Kidney (tissue), 14 donors: ENCODE data around the gene CEP63. TPM values are rescaled to one million over a fixed set of nuclear protein-coding genes. Genes with fewer than 3 reads are reported as not detected.

Experiments
- DNase-seq, 5 donors: peaks; one replicate each; pipeline ENCODE4 v3.0.0-alpha.2; 2013 to 2020
- FAIRE-seq: peaks from 2 replicates; lab custom pipeline; 2012; peaks lifted over from hg19 to GRCh38; lab: Jason Lieb, UNC
- H3K27ac ChIP-seq, 2 donors: one replicate each; pipeline ENCODE4 v1.7.0; 2013; ENCODE audit warnings: low read depth in 2 of 2, low read length in 2 of 2, inconsistent platforms in 1 of 2
- H3K27me3 ChIP-seq: one replicate; pipeline ENCODE4 v1.7.1; 2013; ENCODE audit warnings: low read length, inconsistent platforms; ENCODE audit not compliant: control insufficient read depth, insufficient read depth
- H3K36me3 ChIP-seq, 3 donors: one replicate each; pipeline versions ENCODE4 v1.7.0 to v1.7.1; 2013; ENCODE audit warnings: low read length in 3 of 3, control low read depth in 1 of 3, inconsistent platforms in 1 of 3; ENCODE audit not compliant: insufficient read depth in 3 of 3, control insufficient read depth in 2 of 3
- H3K4me1 ChIP-seq, 3 donors: one replicate each; pipeline versions ENCODE4 v1.7.0 to v1.7.1; 2013; ENCODE audit warnings: low read length in 3 of 3, inconsistent platforms in 1 of 3, low read depth in 1 of 3; ENCODE audit not compliant: control insufficient read depth in 2 of 3, insufficient read depth in 2 of 3
- H3K4me3 ChIP-seq, 3 donors: one replicate each; pipeline versions ENCODE4 v1.7.0 to v1.8.1; 2013; ENCODE audit warnings: low read length in 3 of 3, control low read depth in 1 of 3, inconsistent platforms in 1 of 3
- H3K9ac ChIP-seq, 3 donors: one replicate each; pipeline versions ENCODE4 v1.7.0 to v1.7.1; 2013; ENCODE audit warnings: low read length in 3 of 3, control low read depth in 1 of 3, inconsistent platforms in 1 of 3
- H3K9me3 ChIP-seq, 3 donors: one replicate each; pipeline versions ENCODE4 v1.7.0 to v1.7.1; 2013; ENCODE audit warnings: low read length in 3 of 3, control low read depth in 1 of 3, inconsistent platforms in 1 of 3; ENCODE audit not compliant: control insufficient read depth in 2 of 3, insufficient read depth in 1 of 3
- intact Hi-C: fragments of 100-400 bp; cut with DNase I; formaldehyde crosslinking; loops from one replicate; pipeline ENCODE4 v1.11.1; 2022
- polyA plus RNA-seq: library from polyadenylated mRNA; stranded (reverse); fragments of 350-450 nt; fragmentation: Illumina TruSeq; extraction: RNeasy Lipid Tissue Mini Kit (QIAGEN cat#74804); gene quantifications from one replicate; pipeline ENCODE4 v1.2.3, GENCODE V29; 2014; ENCODE audit warnings: low read depth, low replicate concordance; ENCODE audit not compliant: insufficient read depth
- total RNA-seq: library from RNA; stranded (reverse); fragmentation: NEBNext Ultra II Directional; extraction: Animal tissue kit (Norgen Biotek cat#: 25700); gene quantifications from one replicate; pipeline ENCODE4 v1.2.1, GENCODE V29; 2021
- TF ChIP-seq, protein P1 (sequence below): IDR thresholded peaks from 3 replicates; pipeline ENCODE4 v1.5.1; 2012; ENCODE audit warnings: mild to moderate bottlenecking, moderate library complexity, borderline replicate concordance; ENCODE audit not compliant: insufficient read depth; ENCODE audit errors: extremely low read depth
- donor health status: control.
- donor health status: control.
- donor health status: control.
- donor health status: control.
- donor health status: control.
- donor health status: DM: yes; HTN: yes; CAD: no.
- donor health status: Normal renal cell carcinoma (clear cell type).

Gene CEP63
- total and polyA plus RNA-seq, 2 donors from 2014 or later: 19.2 to 19.6 TPM

DNA sequence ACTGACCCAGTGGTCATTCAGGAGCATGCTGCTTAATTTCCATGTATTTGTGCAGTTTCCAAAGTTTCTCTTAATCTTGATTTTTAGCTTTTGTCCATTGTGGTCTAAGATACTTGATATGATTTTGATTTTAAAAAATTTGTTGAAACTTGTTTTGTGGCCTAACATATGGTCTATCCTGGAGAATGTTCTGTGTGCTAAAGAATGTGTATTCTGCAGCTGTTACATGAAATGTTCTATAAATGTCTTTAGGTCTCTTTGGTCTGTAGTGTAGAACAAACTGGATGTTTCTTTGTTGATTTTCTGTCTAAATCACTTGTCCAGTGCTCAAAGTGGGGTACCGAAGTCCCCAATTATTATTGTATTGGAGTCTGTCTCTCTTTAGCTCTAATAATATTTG is 17.4 kb downstream of the CEP63 start:
- FAIRE-seq: no peak
- no peak overlapping the region for H3K4me3 ChIP-seq
- no peak for DNase-seq
- no peak overlapping the region for H3K9ac ChIP-seq
- TF ChIP-seq, protein P1, sequence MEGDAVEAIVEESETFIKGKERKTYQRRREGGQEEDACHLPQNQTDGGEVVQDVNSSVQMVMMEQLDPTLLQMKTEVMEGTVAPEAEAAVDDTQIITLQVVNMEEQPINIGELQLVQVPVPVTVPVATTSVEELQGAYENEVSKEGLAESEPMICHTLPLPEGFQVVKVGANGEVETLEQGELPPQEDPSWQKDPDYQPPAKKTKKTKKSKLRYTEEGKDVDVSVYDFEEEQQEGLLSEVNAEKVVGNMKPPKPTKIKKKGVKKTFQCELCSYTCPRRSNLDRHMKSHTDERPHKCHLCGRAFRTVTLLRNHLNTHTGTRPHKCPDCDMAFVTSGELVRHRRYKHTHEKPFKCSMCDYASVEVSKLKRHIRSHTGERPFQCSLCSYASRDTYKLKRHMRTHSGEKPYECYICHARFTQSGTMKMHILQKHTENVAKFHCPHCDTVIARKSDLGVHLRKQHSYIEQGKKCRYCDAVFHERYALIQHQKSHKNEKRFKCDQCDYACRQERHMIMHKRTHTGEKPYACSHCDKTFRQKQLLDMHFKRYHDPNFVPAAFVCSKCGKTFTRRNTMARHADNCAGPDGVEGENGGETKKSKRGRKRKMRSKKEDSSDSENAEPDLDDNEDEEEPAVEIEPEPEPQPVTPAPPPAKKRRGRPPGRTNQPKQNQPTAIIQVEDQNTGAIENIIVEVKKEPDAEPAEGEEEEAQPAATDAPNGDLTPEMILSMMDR: no peak
- no peaks in the 10 kb centered on the region for H3K36me3 ChIP-seq
- intact Hi-C loops: no loop called here
- H3K27ac ChIP-seq: no peak overlapping the region
- peaks cover 0 to 4% (median 0%) of the 10 kb centered on the region in 3 donors for H3K4me1 ChIP-seq
- no peaks in the 10 kb centered on the region for H3K27me3 ChIP-seq
- H3K9me3 ChIP-seq: peaks cover 0 to 7% (median 5%) of the 10 kb centered on the region in 3 donors

DNA sequence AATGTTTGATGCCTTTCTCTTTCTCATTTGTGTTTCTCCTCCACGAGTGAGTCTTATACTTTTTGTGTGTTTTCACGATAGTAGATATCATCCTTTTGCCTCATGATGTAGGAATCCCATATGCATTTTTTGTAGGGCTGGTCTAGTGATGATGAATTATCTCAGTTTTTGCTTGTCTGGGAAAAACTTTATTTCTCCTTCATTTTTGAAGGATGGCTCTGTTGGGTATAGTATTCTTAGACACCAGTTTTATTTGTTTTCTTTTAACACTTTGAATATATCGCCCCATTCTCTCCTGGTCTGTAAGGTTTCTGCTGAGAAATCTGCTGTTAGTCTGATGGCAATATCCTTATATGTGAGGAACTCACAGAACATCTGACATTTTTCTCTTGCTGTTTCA is 18.3 kb downstream of the CEP63 start:
- Histone ChIP-seq H3K4me1 (peaks cover 0 to 4% (median 0%) of the 10 kb centered on the region in 3 donors), H3K27me3 (no peaks in the 10 kb centered on the region), H3K4me3 (no peak overlapping the region), H3K27ac (no peak overlapping the region), H3K9me3 (peaks cover 0 to 7% (median 5%) of the 10 kb centered on the region in 3 donors), H3K36me3 (no peaks in the 10 kb centered on the region), H3K9ac (no peak overlapping the region)
- DNase-seq (no peak), FAIRE-seq (no peak)
- intact Hi-C loops: no loop called here
- TF ChIP-seq, protein P1: no peak

DNA sequence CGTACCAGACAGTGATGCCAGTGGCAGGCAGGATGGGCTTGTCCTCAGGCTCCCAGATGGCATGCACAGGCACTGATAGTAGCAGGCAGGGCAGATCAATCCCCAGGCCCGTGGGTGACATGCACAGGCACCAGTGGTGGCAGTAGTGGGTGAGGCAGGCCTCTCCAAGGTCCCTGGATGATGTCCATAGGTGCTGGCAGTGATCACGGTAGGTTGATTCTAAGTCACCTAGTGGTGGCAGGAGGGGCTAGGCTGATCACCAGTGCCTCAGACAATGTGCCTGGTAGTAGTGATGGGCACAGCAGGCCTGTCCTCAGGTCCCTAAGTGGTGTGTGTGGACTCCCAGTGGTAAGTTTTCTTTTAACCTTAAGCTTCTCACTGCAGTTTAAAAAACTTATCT is 19.6 kb downstream of the CEP63 start:
- FAIRE-seq: no peak
- TF ChIP-seq, protein P1: no peak
- Histone ChIP-seq H3K4me1 (peaks cover 0 to 4% (median 0%) of the 10 kb centered on the region in 3 donors), H3K36me3 (no peaks in the 10 kb centered on the region), H3K27me3 (no peaks in the 10 kb centered on the region), H3K27ac (no peak overlapping the region), H3K9me3 (peaks cover 0 to 7% (median 5%) of the 10 kb centered on the region in 3 donors), H3K4me3 (no peak overlapping the region), H3K9ac (no peak overlapping the region)
- intact Hi-C loops: no loop called here
- no peak for DNase-seq

DNA sequence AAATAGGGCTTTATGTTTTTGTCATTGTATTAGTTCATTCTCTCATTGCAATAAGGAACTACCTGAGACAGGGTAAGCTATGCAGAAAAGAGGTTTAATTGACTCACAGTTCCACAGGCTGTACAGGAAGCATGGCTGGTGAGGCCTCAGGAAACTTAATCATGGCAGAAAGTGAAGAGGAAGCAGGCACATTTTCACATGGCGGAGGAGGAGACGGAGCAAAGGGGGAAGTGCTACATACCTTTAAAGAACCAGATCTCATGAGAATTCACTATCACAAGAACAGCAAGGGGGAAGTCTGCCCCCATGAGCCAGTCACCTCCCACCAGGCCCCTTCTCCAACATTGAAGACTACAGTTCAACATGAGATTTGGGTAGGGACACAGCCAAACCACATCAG is 25.6 kb downstream of the CEP63 start:
- FAIRE-seq (no peak), DNase-seq (no peak)
- H3K4me3 ChIP-seq: no peak overlapping the region
- peaks cover 0 to 4% (median 0%) of the 10 kb centered on the region in 3 donors for H3K36me3 ChIP-seq
- intact Hi-C loops: no loop called here
- H3K27me3 ChIP-seq: no peaks in the 10 kb centered on the region
- no peaks in the 10 kb centered on the region for H3K4me1 ChIP-seq
- H3K9ac ChIP-seq: no peak overlapping the region
- TF ChIP-seq, protein P1: no peak
- no peaks in the 10 kb centered on the region for H3K9me3 ChIP-seq
- H3K27ac ChIP-seq: no peak overlapping the region
